ENCODE measurements around the gene SLC11A1. TPM values are rescaled to one million over a fixed set of nuclear protein-coding genes. Genes with fewer than 3 reads are reported as not detected.

The SLC11A1 gene
- total and polyA plus RNA-seq, 2 donors (not counting 1 experiment from before 2014, with no cell fraction given), result 0.03 to 0.17 TPM

GRCh38 chr2:218445602-218446001 lies 63.5 kb downstream of the SLC11A1 start:
- Histone ChIP-seq H3K9ac (ENCODE audit: insufficient read depth, low read length) (no peak overlapping the region), H3K4me2 (ENCODE audit: extremely low read depth, insufficient read depth, low read length) (no peak overlapping the region), H3K4me1 (ENCODE audit: control insufficient read depth, extremely low read depth, insufficient read depth, low read length) (peaks cover 3% of the 10 kb centered on the region), H3K36me3 (ENCODE audit: control insufficient read depth, insufficient read depth, low read length) (no peaks in the 10 kb centered on the region), H2AFZ (ENCODE audit: low read length) (no peak overlapping the region), H3K79me2 (ENCODE audit: control insufficient read depth, insufficient read depth, low read length) (no peaks in the 10 kb centered on the region), H3K4me3 (replicated peaks in 1 of 4; ENCODE audit: control extremely low read depth in 1 of 4, insufficient read depth in 1 of 4, low read depth in 3 of 4, low read length in 4 of 4) (no peak overlapping the region), H3K27me3 (ENCODE audit: control insufficient read depth, insufficient read depth, low read length) (no peaks in the 10 kb centered on the region), H3K9me3 (ENCODE audit: control insufficient read depth, insufficient read depth, low read depth, low read length) (no peaks in the 10 kb centered on the region), H3K27ac (ENCODE audit: insufficient read depth, low read length) (no peak overlapping the region), H4K20me1 (ENCODE audit: control insufficient read depth, extremely low read depth, insufficient read depth, low read length) (no peaks in the 10 kb centered on the region)
- TF ChIP-seq, protein P1, sequence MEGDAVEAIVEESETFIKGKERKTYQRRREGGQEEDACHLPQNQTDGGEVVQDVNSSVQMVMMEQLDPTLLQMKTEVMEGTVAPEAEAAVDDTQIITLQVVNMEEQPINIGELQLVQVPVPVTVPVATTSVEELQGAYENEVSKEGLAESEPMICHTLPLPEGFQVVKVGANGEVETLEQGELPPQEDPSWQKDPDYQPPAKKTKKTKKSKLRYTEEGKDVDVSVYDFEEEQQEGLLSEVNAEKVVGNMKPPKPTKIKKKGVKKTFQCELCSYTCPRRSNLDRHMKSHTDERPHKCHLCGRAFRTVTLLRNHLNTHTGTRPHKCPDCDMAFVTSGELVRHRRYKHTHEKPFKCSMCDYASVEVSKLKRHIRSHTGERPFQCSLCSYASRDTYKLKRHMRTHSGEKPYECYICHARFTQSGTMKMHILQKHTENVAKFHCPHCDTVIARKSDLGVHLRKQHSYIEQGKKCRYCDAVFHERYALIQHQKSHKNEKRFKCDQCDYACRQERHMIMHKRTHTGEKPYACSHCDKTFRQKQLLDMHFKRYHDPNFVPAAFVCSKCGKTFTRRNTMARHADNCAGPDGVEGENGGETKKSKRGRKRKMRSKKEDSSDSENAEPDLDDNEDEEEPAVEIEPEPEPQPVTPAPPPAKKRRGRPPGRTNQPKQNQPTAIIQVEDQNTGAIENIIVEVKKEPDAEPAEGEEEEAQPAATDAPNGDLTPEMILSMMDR (conservative IDR thresholded peaks at IDR 0.05 in 1 of 2, IDR thresholded peaks at IDR 0.05 in 1 of 2; ENCODE audit: low read depth in 1 of 2, low read length in 2 of 2), result no peak
- no peak for TF ChIP-seq EZH2 (IDR thresholded peaks at IDR 0.05; ENCODE audit: low read length, missing control alignments)
- DNase-seq (ENCODE audit: low read depth in 2 of 2), result no peak

Other genes with a start within 250 kb of the SLC11A1 start
- gene CXCR1, start 215.3 kb upstream of the SLC11A1 start, total RNA-seq, result not detected in 2 replicates
- not detected in 2 replicates for gene CXCR1, start 215.3 kb upstream of the SLC11A1 start, polyA plus RNA-seq
- 130 and 199 TPM in 2 replicates for gene ARPC2, start 165.1 kb upstream of the SLC11A1 start, total RNA-seq
- gene ARPC2, start 165.1 kb upstream of the SLC11A1 start, polyA plus RNA-seq, result 778 and 893 TPM in 2 replicates
- under 0.01 TPM in 1 of 2 replicates, not detected in the other for gene GPBAR1, start 121.3 kb upstream of the SLC11A1 start, total RNA-seq
- gene GPBAR1, start 121.3 kb upstream of the SLC11A1 start, polyA plus RNA-seq, result 0.02 TPM in 1 of 2 replicates, not detected in the other
- gene AAMP, start 112.1 kb upstream of the SLC11A1 start, total RNA-seq, result 110 and 139 TPM in 2 replicates
- 53.1 and 60.4 TPM in 2 replicates for gene AAMP, start 112.1 kb upstream of the SLC11A1 start, polyA plus RNA-seq
- 21.3 and 27.7 TPM in 2 replicates for gene PNKD, start 111.8 kb upstream of the SLC11A1 start, total RNA-seq
- gene PNKD, start 111.8 kb upstream of the SLC11A1 start, polyA plus RNA-seq, result 29.1 and 32.8 TPM in 2 replicates
- gene TMBIM1, start 89.8 kb upstream of the SLC11A1 start, total RNA-seq, result 168 and 235 TPM in 2 replicates
- 170 and 181 TPM in 2 replicates for gene TMBIM1, start 89.8 kb upstream of the SLC11A1 start, polyA plus RNA-seq
- gene CATIP, start 25.4 kb upstream of the SLC11A1 start, total RNA-seq, result under 0.01 and 0.17 TPM in 2 replicates
- gene CATIP, start 25.4 kb upstream of the SLC11A1 start, polyA plus RNA-seq, result not detected in 2 replicates
- 40.6 and 45.4 TPM in 2 replicates for gene CTDSP1, start 17.6 kb downstream of the SLC11A1 start, total RNA-seq
- 69.6 and 71.6 TPM in 2 replicates for gene CTDSP1, start 17.6 kb downstream of the SLC11A1 start, polyA plus RNA-seq
- not detected in 2 replicates for gene VIL1, start 36.9 kb downstream of the SLC11A1 start, total RNA-seq
- gene VIL1, start 36.9 kb downstream of the SLC11A1 start, polyA plus RNA-seq, result not detected in 2 replicates
- gene USP37, start 186.1 kb downstream of the SLC11A1 start, total RNA-seq, result 8.3 and 10.3 TPM in 2 replicates
- 3.5 and 4.6 TPM in 2 replicates for gene USP37, start 186.1 kb downstream of the SLC11A1 start, polyA plus RNA-seq
- 31.1 and 31.4 TPM in 2 replicates for gene CNOT9, start 186.6 kb downstream of the SLC11A1 start, total RNA-seq
- 45.9 and 70.1 TPM in 2 replicates for gene CNOT9, start 186.6 kb downstream of the SLC11A1 start, polyA plus RNA-seq
- 3.9 and 10.7 TPM in 2 replicates for gene PLCD4, start 225.6 kb downstream of the SLC11A1 start, total RNA-seq
- 4.1 and 5.8 TPM in 2 replicates for gene PLCD4, start 225.6 kb downstream of the SLC11A1 start, polyA plus RNA-seq